Stimulated activated naive CD8-positive, alpha-beta T cell treated with anti-CD3 and anti-CD28 coated beads, Interleukin-15, Interleukin-2, amounts not matched to agents 100 U/mL and 50 U/mL, for 24 hours (primary cell): ENCODE measurements around the gene PCDHGA8.
A peak's percentile ranks its signal among the peaks of the same experiment; 100 is the strongest.
"Not testable (repeated sequence)": the region's sequence is repeated elsewhere in the genome, so short reads cannot be mapped to it uniquely, and the experiment has no call there.

Source experiments
- ATAC-seq: fragments of 150-1000 bp; cut with Tn5 transposase; one replicate; pipeline ENCODE4 v1.10.0; 2021
- DNase-seq: peaks from one replicate; pipeline ENCODE4 v3.0.0; 2021

PCDHGA8 gene

GRCh38 chr5:141403387-141403786, 11.0 kb downstream of the PCDHGA8 start:
- ATAC-seq (no peak), DNase-seq (no peak)

- peak; percentile 51 for DNase-seq
- peak; percentile 40 for ATAC-seq
These were observed 15.5 kb downstream of the PCDHGA8 start, which contains the start of gene PCDHGB6 for GRCh38 chr5:141407790-141408505. PCDHGB6 (plus strand) TSS chr5:141408021; CDS start chr5:141408203, 182 bp downstream.

- DNase-seq: no peak
- no peak for ATAC-seq
These were observed 17.3 kb downstream of the PCDHGA8 start for GRCh38 chr5:141409598-141410306.

- ATAC-seq: no peak
- no peak for DNase-seq
These were observed 19.1 kb downstream of the PCDHGA8 start for GRCh38 chr5:141411575-141411974.

GRCh38 chr5:141412854-141413539, 20.6 kb downstream of the PCDHGA8 start, which contains the start of gene PCDHGA10:
PCDHGA10 (plus strand) TSS chr5:141412987; CDS start chr5:141413176, 189 bp downstream.
- ATAC-seq (peak; percentile 64), DNase-seq (peak; percentile 47)

GRCh38 chr5:141413540-141414069, 21.2 kb downstream of the PCDHGA8 start:
- ATAC-seq (no peak), DNase-seq (no peak)

GRCh38 chr5:141414548-141415274, 22.3 kb downstream of the PCDHGA8 start:
- not testable (repeated sequence) for ATAC-seq, DNase-seq

- DNase-seq: not testable (repeated sequence)
These were observed 22.8 kb downstream of the PCDHGA8 start for GRCh38 chr5:141415275-141415618.

GRCh38 chr5:141417494-141418172, 25.2 kb downstream of the PCDHGA8 start, which contains the start of gene PCDHGB7:
PCDHGB7 (plus strand) TSS chr5:141417677; CDS start chr5:141417860, 183 bp downstream.
- DNase-seq: peak; percentile 65

More at GRCh38 chr5:141415275-141415618, 22.8 kb downstream of the PCDHGA8 start:
- not testable (repeated sequence) for ATAC-seq

GRCh38 chr5:141419074-141419880, 26.8 kb downstream of the PCDHGA8 start:
- DNase-seq: no peak
- no peak for ATAC-seq

More at GRCh38 chr5:141417494-141418172, 25.2 kb downstream of the PCDHGA8 start, which contains the start of gene PCDHGB7:
- peak; percentile 72 for ATAC-seq

- DNase-seq (peak; percentile 62), ATAC-seq (no peak)
These were observed 28.5 kb downstream of the PCDHGA8 start, which contains the start of gene PCDHGA11 for GRCh38 chr5:141420855-141421488. PCDHGA11 (plus strand) TSS chr5:141421051; CDS start chr5:141421228, 177 bp downstream.

- no peak for ATAC-seq
- DNase-seq: no peak
These were observed 29.0 kb downstream of the PCDHGA8 start for GRCh38 chr5:141421489-141421855.

- DNase-seq: no peak
These were observed 30.4 kb downstream of the PCDHGA8 start for GRCh38 chr5:141422742-141423291.

GRCh38 chr5:141427783-141428426, 35.5 kb downstream of the PCDHGA8 start:
- no peak for ATAC-seq

More at GRCh38 chr5:141422742-141423291, 30.4 kb downstream of the PCDHGA8 start:
- ATAC-seq: no peak

GRCh38 chr5:141430332-141431113, 38.1 kb downstream of the PCDHGA8 start, which contains the start of gene PCDHGA12:
PCDHGA12 (plus strand) TSS chr5:141430507; CDS start chr5:141430760, 253 bp downstream.
- DNase-seq (no peak), ATAC-seq (no peak)

More at GRCh38 chr5:141427783-141428426, 35.5 kb downstream of the PCDHGA8 start:
- no peak for DNase-seq

GRCh38 chr5:141431286-141431685, 38.9 kb downstream of the PCDHGA8 start:
- no peak for DNase-seq
- no peak for ATAC-seq

GRCh38 chr5:141432308-141432707, 39.9 kb downstream of the PCDHGA8 start:
- not testable (repeated sequence) for DNase-seq, ATAC-seq
